ENCODE measurements around the gene NHEJ1.

The NHEJ1 gene

GRCh38 chr2:219175928-219176817 lies 15.6 kb upstream of the NHEJ1 start:
- TF ChIP-seq SPI1 (IDR thresholded peaks at IDR 0.05; ENCODE audit: low read depth, low read length) (peak; percentile 92), PAX5 (IDR thresholded peaks at IDR 0.05; ENCODE audit: insufficient read depth, low read length, severe bottlenecking) (peak; percentile 67), POLR2AphosphoS5 (IDR thresholded peaks at IDR 0.05; ENCODE audit: low read depth, low read length) (no peak)
- DNase-seq (ENCODE audit: insufficient read length, low spot score) (no peak), FAIRE-seq (peak; percentile 77)

DNA sequence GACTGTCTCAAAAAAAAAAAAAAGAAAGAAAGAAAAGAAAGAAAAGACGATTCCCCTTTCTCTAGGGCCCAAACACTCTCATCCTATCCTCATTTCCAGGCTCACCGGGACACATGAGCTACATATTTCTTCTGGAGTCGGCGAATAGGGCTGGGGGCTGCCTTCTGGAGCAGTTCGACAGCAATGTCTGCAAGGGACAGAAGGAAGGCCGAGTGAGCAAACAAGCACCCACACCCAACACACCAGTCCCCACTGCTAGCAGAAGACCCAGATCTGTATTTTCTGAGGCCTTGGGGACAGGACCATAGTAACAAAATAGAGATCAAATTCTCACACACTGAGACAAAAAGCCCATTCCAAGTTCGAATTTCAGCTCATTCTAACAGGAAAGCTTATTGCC lies 14.9 kb upstream of the NHEJ1 start:
- FAIRE-seq (no peak), DNase-seq (ENCODE audit: insufficient read length, low spot score) (no peak)
- TF ChIP-seq SPI1 (IDR thresholded peaks at IDR 0.05; ENCODE audit: low read depth, low read length), result no peak
- TF ChIP-seq POLR2A (IDR thresholded peaks at IDR 0.05; ENCODE audit: low read depth, low read length), result no peak
- no peak for TF ChIP-seq POU2F2 (IDR thresholded peaks at IDR 0.05; ENCODE audit: low read depth, low read length)
- no peak for TF ChIP-seq POLR2AphosphoS5 (IDR thresholded peaks at IDR 0.05; ENCODE audit: low read depth, low read length)
- no peak for TF ChIP-seq PAX5 (IDR thresholded peaks at IDR 0.05; ENCODE audit: insufficient read depth, low read length, severe bottlenecking)
- TF ChIP-seq TAF1 (IDR thresholded peaks at IDR 0.05; ENCODE audit: low read depth, low read length), result no peak

- TF ChIP-seq POLR2AphosphoS5 (IDR thresholded peaks at IDR 0.05; ENCODE audit: low read depth, low read length) (no peak), TAF1 (IDR thresholded peaks at IDR 0.05; ENCODE audit: low read depth, low read length) (no peak), POLR2A (IDR thresholded peaks at IDR 0.05; ENCODE audit: low read depth, low read length) (no peak), SPI1 (IDR thresholded peaks at IDR 0.05; ENCODE audit: low read depth, low read length) (no peak), POU2F2 (IDR thresholded peaks at IDR 0.05; ENCODE audit: low read depth, low read length) (no peak), PAX5 (IDR thresholded peaks at IDR 0.05; ENCODE audit: insufficient read depth, low read length, severe bottlenecking) (no peak)
Observed at GRCh38 chr2:219174801-219175200, 14.2 kb upstream of the NHEJ1 start.

GRCh38 chr2:219174146-219174545 lies 13.5 kb upstream of the NHEJ1 start:
- DNase-seq (ENCODE audit: insufficient read length, low spot score) (no peak), FAIRE-seq (no peak)
- TF ChIP-seq SPI1 (IDR thresholded peaks at IDR 0.05; ENCODE audit: low read depth, low read length) (no peak), TAF1 (IDR thresholded peaks at IDR 0.05; ENCODE audit: low read depth, low read length) (no peak), POLR2AphosphoS5 (IDR thresholded peaks at IDR 0.05; ENCODE audit: low read depth, low read length) (no peak), POU2F2 (IDR thresholded peaks at IDR 0.05; ENCODE audit: low read depth, low read length) (no peak), POLR2A (IDR thresholded peaks at IDR 0.05; ENCODE audit: low read depth, low read length) (no peak), PAX5 (IDR thresholded peaks at IDR 0.05; ENCODE audit: insufficient read depth, low read length, severe bottlenecking) (no peak)

More at GRCh38 chr2:219174801-219175200, 14.2 kb upstream of the NHEJ1 start:
- no peak for FAIRE-seq
- no peak for DNase-seq (ENCODE audit: insufficient read length, low spot score)

DNA sequence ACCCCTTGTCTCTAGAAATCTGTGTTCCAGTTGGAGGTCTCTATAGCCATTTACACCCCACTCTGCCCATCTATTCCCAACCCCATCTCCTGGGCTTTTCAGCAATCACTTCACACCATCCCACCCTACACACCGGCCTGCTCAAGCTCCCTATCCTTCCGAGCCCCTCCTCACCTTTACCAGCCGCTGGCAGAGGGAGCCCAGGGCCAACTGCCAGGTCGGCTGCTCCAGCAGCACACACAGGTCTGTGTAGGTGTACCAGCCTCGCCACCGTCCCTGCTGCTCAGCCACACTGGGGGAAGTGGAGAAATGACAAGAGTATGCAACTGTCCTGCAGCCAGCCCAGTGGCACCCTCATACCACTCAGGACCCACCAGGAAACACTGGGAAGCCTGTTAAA lies 12.6 kb upstream of the NHEJ1 start:
- DNase-seq (ENCODE audit: insufficient read length, low spot score) (no peak), FAIRE-seq (no peak)
- TF ChIP-seq POU2F2 (IDR thresholded peaks at IDR 0.05; ENCODE audit: low read depth, low read length) (no peak), SPI1 (IDR thresholded peaks at IDR 0.05; ENCODE audit: low read depth, low read length) (no peak), POLR2A (IDR thresholded peaks at IDR 0.05; ENCODE audit: low read depth, low read length) (no peak), TAF1 (IDR thresholded peaks at IDR 0.05; ENCODE audit: low read depth, low read length) (no peak), PAX5 (IDR thresholded peaks at IDR 0.05; ENCODE audit: insufficient read depth, low read length, severe bottlenecking) (no peak), POLR2AphosphoS5 (IDR thresholded peaks at IDR 0.05; ENCODE audit: low read depth, low read length) (no peak)

GRCh38 chr2:219172231-219173154 lies 11.9 kb upstream of the NHEJ1 start:
- DNase-seq (ENCODE audit: insufficient read length, low spot score) (no peak), FAIRE-seq (no peak)
- TF ChIP-seq TAF1 (IDR thresholded peaks at IDR 0.05; ENCODE audit: low read depth, low read length) (no peak), SPI1 (IDR thresholded peaks at IDR 0.05; ENCODE audit: low read depth, low read length) (no peak), PAX5 (IDR thresholded peaks at IDR 0.05; ENCODE audit: insufficient read depth, low read length, severe bottlenecking) (no peak), POLR2AphosphoS5 (IDR thresholded peaks at IDR 0.05; ENCODE audit: low read depth, low read length) (no peak), POU2F2 (IDR thresholded peaks at IDR 0.05; ENCODE audit: low read depth, low read length) (no peak), POLR2A (IDR thresholded peaks at IDR 0.05; ENCODE audit: low read depth, low read length) (no peak)

DNA sequence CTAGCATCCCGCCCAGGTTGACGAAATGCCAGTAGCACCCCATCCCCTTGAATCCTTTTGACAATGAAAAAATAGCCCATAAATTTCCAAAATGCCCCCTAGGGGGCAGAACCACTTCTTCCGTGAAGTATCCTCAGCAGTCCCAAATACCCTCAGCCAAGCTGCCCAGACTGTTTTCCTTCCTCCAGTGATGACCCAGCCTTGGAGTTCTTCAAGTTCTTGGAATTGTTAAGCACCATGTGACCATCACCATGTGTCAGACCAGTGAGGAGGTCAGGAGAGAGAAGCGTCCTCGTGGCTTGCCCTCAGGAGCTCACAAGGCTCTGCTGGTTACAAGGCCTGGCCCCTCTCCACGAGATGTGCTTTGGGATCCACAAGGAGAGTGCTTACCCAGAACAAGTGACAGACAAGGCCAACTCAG lies 10.6 kb upstream of the NHEJ1 start:
- TF ChIP-seq TAF1 (IDR thresholded peaks at IDR 0.05; ENCODE audit: low read depth, low read length) (no peak), POLR2A (IDR thresholded peaks at IDR 0.05; ENCODE audit: low read depth, low read length) (no peak), POLR2AphosphoS5 (IDR thresholded peaks at IDR 0.05; ENCODE audit: low read depth, low read length) (no peak), POU2F2 (IDR thresholded peaks at IDR 0.05; ENCODE audit: low read depth, low read length) (no peak), PAX5 (IDR thresholded peaks at IDR 0.05; ENCODE audit: insufficient read depth, low read length, severe bottlenecking) (no peak), SPI1 (IDR thresholded peaks at IDR 0.05; ENCODE audit: low read depth, low read length) (no peak)
- FAIRE-seq (peak; percentile 76), DNase-seq (ENCODE audit: insufficient read length, low spot score) (no peak)

DNA sequence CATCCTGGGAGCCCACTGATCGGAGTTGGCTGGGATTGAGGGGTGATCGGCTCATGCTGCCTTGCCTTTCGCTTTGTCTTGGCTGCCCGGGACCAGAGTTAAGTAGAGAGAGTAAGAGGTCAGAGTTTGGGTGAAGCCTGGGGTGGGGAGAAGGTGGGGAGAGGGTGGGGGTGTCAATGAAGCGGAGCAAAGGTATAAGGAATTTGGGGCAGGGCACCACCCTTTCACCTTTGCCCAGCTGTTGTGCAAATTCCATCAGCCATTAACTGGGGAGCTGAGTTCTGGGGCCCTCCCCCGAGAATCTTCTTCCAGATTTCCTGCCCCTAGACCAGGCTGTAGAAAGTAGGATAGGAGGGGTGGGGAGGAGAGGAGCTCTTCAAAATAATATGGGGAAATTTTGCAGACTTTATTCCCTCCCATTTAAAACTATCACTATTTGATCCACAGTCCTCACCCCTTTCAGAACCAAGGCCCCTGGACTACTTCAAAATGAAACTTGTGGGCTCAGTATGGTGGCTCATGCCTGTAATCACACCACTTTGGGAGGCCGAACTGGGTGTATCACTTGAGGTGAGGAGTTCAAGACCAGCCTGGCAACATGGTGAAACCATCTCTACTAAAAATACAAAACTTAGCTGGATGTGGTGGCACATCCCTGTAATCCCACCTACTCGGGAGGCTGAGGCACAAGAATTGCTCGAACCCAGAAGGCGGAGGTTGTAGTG lies 9.5 kb upstream of the NHEJ1 start, which contains the start of gene SLC23A3:
Gene SLC23A3, minus strand, starts transcription at position 100 of the 725 bp plus-strand sequence. Its CDS starts 45 bp downstream, at position 55.
- FAIRE-seq (peak; percentile 62), DNase-seq (ENCODE audit: insufficient read length, low spot score) (no peak)
- TF ChIP-seq TAF1 (IDR thresholded peaks at IDR 0.05; ENCODE audit: low read depth, low read length) (no peak), SPI1 (IDR thresholded peaks at IDR 0.05; ENCODE audit: low read depth, low read length) (no peak), PAX5 (IDR thresholded peaks at IDR 0.05; ENCODE audit: insufficient read depth, low read length, severe bottlenecking) (no peak), POLR2AphosphoS5 (IDR thresholded peaks at IDR 0.05; ENCODE audit: low read depth, low read length) (no peak), POU2F2 (IDR thresholded peaks at IDR 0.05; ENCODE audit: low read depth, low read length) (no peak)

All from GM12891 (cell line).